Stimulated activated CD4-positive, alpha-beta T cell treated with anti-CD3 and anti-CD28 coated beads, Interleukin-12 subunit alpha, Interleukin-12 subunit beta, amount 100 ng/mL, for 24 hours (primary cell): Measurements from ENCODE around the gene DENND1B.
"Not testable (repeated sequence)": the region's sequence is repeated elsewhere in the genome, so short reads cannot be mapped to it uniquely, and the experiment has no call there.

Experiments used
- DNase-seq, 2 experiments: peaks; one replicate each; pipeline ENCODE4 v3.0.0-alpha.2; 2020; ENCODE audit warnings: low read depth in 2 of 2

Gene DENND1B

GRCh38 chr1:197622371-197622770 is 152.9 kb downstream of the DENND1B start:
- no peak for DNase-seq

GRCh38 chr1:197621761-197622160 is 153.5 kb downstream of the DENND1B start:
- no peak for DNase-seq

GRCh38 chr1:197620714-197621163 is 154.5 kb downstream of the DENND1B start:
- DNase-seq = no peak

GRCh38 chr1:197619008-197619640 is 156.2 kb downstream of the DENND1B start:
- no peak for DNase-seq

- no peak for DNase-seq
Measured at GRCh38 chr1:197618061-197618460, 157.2 kb downstream of the DENND1B start.

- no peak for DNase-seq
Measured at GRCh38 chr1:197615693-197616011, 159.6 kb downstream of the DENND1B start.

- peak in 1 of 2 experiments; percentile 2 for DNase-seq
Measured at GRCh38 chr1:197614916-197615692, 160.2 kb downstream of the DENND1B start.

GRCh38 chr1:197606168-197606845 is 169.0 kb downstream of the DENND1B start:
- DNase-seq = no peak

- DNase-seq = no peak
Measured at GRCh38 chr1:197604302-197604701, 171.0 kb downstream of the DENND1B start.

GRCh38 chr1:197600751-197601150 is 174.5 kb downstream of the DENND1B start:
- DNase-seq = no peak

- DNase-seq = no peak
Measured at GRCh38 chr1:197599789-197600188, 175.5 kb downstream of the DENND1B start.

GRCh38 chr1:197598935-197599334 is 176.3 kb downstream of the DENND1B start:
- DNase-seq = no peak

- no peak for DNase-seq
Measured at GRCh38 chr1:197595304-197595904, 179.9 kb downstream of the DENND1B start.

GRCh38 chr1:197590687-197591086 is 184.6 kb downstream of the DENND1B start:
- DNase-seq = no peak

GRCh38 chr1:197585809-197586208 is 189.5 kb downstream of the DENND1B start:
- DNase-seq = no peak

GRCh38 chr1:197577580-197577979 is 197.7 kb downstream of the DENND1B start:
- DNase-seq = no peak

GRCh38 chr1:197575531-197575930 is 199.7 kb downstream of the DENND1B start:
- not testable (repeated sequence) for DNase-seq

GRCh38 chr1:197572169-197572568 is 203.1 kb downstream of the DENND1B start:
- no peak for DNase-seq

- no peak for DNase-seq
Measured at GRCh38 chr1:197567442-197567841, 207.8 kb downstream of the DENND1B start.

GRCh38 chr1:197561041-197561440 is 214.2 kb downstream of the DENND1B start:
- no peak for DNase-seq

GRCh38 chr1:197559655-197560054 is 215.6 kb downstream of the DENND1B start:
- DNase-seq = no peak

- DNase-seq = no peak
Measured at GRCh38 chr1:197559244-197559643, 216.0 kb downstream of the DENND1B start.
